Measurements from ENCODE around the gene DIP2C. TPM values are rescaled to one million over a fixed set of nuclear protein-coding genes. Genes with fewer than 3 reads are reported as not detected.
"Not testable (repeated sequence)": the region's sequence is repeated elsewhere in the genome, so short reads cannot be mapped to it uniquely, and the experiment has no call there.

The DIP2C gene
- total RNA-seq, 1 donor from 2014 or later = 10.1 TPM

GRCh38 chr10:451021-451471 lies 238.4 kb downstream of the DIP2C start:
- peaks cover 6% of the 10 kb centered on the region for H4K20me1 ChIP-seq (ENCODE audit: low read depth)
- H3K36me3 Mint-ChIP-seq = peaks cover 9% of the 10 kb centered on the region

DNA sequence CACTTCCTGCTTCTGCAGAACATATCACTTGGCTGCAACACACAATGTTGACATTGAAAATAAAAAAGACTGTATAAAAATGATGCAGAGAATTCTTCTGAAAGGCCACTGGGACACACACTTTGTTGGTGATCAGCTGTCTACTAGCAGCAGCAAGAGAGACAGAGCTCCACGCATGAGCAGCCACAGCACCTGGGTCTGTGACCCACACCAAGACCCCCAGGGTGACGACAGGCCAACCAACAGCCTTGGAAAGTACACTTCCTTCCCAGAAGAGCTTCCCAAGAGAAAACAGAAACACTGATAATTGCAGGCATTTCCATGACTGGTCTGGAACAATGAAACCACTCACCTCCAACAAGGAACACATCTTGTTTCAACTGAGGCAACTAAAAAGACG lies 239.0 kb downstream of the DIP2C start:
- Mint-ChIP-seq H3K27me3 (ENCODE audit: insufficient read depth, low read depth) (peaks cover 2% of the 10 kb centered on the region), H3K27ac (no peak overlapping the region), H3K4me3 (no peak overlapping the region), H3K9me3 (peaks cover 8% of the 10 kb centered on the region), H3K36me3 (peaks cover 9% of the 10 kb centered on the region), H3K4me1 (peaks cover 41% of the 10 kb centered on the region)
- DNase-seq (ENCODE audit: low spot score) = no peak
- TF ChIP-seq EZH2 (IDR thresholded peaks at IDR 0.05) (no peak), EZH2phosphoT487 (IDR thresholded peaks at IDR 0.05) (no peak), CTCF (IDR thresholded peaks at IDR 0.05) (no peak)
- Histone ChIP-seq H3K4me3 (no peak overlapping the region), H3K27ac (no peak overlapping the region), H3K36me3 (no peaks in the 10 kb centered on the region), H3K4me1 (peaks cover 18% of the 10 kb centered on the region), H3K9ac (no peak overlapping the region), H3F3A (ENCODE audit: low read depth) (no peaks in the 10 kb centered on the region), H3K79me2 (ENCODE audit: low read depth) (peaks cover 5% of the 10 kb centered on the region), H4K20me1 (ENCODE audit: low read depth) (peaks cover 6% of the 10 kb centered on the region), H2AFZ (replicated peaks) (no peak overlapping the region), H3K4me2 (no peak overlapping the region), H3K9me3 (ENCODE audit: low read depth) (no peaks in the 10 kb centered on the region), H3K27me3 (no peaks in the 10 kb centered on the region)

More at GRCh38 chr10:451021-451471, 238.4 kb downstream of the DIP2C start:
- H3K4me1 Mint-ChIP-seq = peaks cover 41% of the 10 kb centered on the region
- H3K9ac ChIP-seq = no peak overlapping the region
- H2AFZ ChIP-seq (replicated peaks) = no peak overlapping the region
- H3K4me3 Mint-ChIP-seq = no peak overlapping the region
- peaks cover 8% of the 10 kb centered on the region for H3K9me3 Mint-ChIP-seq
- peaks cover under 1% of the 10 kb centered on the region for H3F3A ChIP-seq (ENCODE audit: low read depth)
- no peak overlapping the region for H3K4me3 ChIP-seq
- H3K27me3 Mint-ChIP-seq (ENCODE audit: insufficient read depth, low read depth) = peaks cover 2% of the 10 kb centered on the region
- no peaks in the 10 kb centered on the region for H3K36me3 ChIP-seq
- no peak for DNase-seq (ENCODE audit: low spot score)
- no peak for TF ChIP-seq CTCF (IDR thresholded peaks at IDR 0.05)
- TF ChIP-seq EZH2phosphoT487 (IDR thresholded peaks at IDR 0.05) = no peak
- no peak for TF ChIP-seq EZH2 (IDR thresholded peaks at IDR 0.05)
- H3K27me3 ChIP-seq = no peaks in the 10 kb centered on the region
- H3K4me2 ChIP-seq = no peak overlapping the region
- H3K27ac Mint-ChIP-seq = no peak overlapping the region
- peaks cover 18% of the 10 kb centered on the region for H3K4me1 ChIP-seq
- H3K9me3 ChIP-seq (ENCODE audit: low read depth) = no peaks in the 10 kb centered on the region
- H3K79me2 ChIP-seq (ENCODE audit: low read depth) = peaks cover 5% of the 10 kb centered on the region
- no peak overlapping the region for H3K27ac ChIP-seq

DNA sequence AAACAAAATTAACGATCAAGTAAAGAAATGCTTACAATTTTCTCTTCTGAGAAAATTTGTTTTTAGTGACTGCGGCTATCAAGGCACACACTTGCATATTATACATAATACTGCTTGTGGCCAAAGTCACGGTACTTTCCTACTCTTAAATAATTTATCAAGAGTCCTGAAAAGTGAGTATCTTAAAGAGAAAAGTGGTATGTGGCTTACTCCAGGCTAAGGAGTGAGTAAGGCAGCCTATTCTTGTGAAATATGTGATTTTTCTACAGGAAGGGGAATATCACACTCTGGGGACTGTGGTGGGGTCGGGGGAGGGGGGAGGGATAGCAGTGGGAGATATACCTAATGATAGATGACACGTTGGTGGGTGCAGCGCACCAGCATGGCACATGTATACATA lies 240.1 kb downstream of the DIP2C start:
- H3K27me3 Mint-ChIP-seq (ENCODE audit: insufficient read depth, low read depth); H3K9me3 ChIP-seq (ENCODE audit: low read depth); H3K27ac ChIP-seq; H4K20me1 ChIP-seq (ENCODE audit: low read depth); H3K36me3 ChIP-seq; H3K27ac Mint-ChIP-seq; H2AFZ ChIP-seq (replicated peaks); H3K4me3 ChIP-seq; H3K4me3 Mint-ChIP-seq; H3K4me2 ChIP-seq; DNase-seq (ENCODE audit: low spot score); H3K9me3 Mint-ChIP-seq; H3K27me3 ChIP-seq; H3F3A ChIP-seq (ENCODE audit: low read depth); H3K9ac ChIP-seq; H3K79me2 ChIP-seq (ENCODE audit: low read depth): not testable (repeated sequence)
- peaks cover 18% of the 10 kb centered on the region for H3K4me1 ChIP-seq
- peaks cover 36% of the 10 kb centered on the region for H3K4me1 Mint-ChIP-seq
- H3K36me3 Mint-ChIP-seq = peaks cover 16% of the 10 kb centered on the region

GRCh38 chr10:443459-443858 lies 246.0 kb downstream of the DIP2C start:
- H3K4me3 Mint-ChIP-seq = no peak overlapping the region
- H3K36me3 Mint-ChIP-seq = peaks cover 31% of the 10 kb centered on the region
- H3K27ac Mint-ChIP-seq = no peak overlapping the region
- H3K27me3 Mint-ChIP-seq (ENCODE audit: insufficient read depth, low read depth) = no peaks in the 10 kb centered on the region
- no peaks in the 10 kb centered on the region for H4K20me1 ChIP-seq (ENCODE audit: low read depth)
- H3K4me1 Mint-ChIP-seq = no peaks in the 10 kb centered on the region
- no peaks in the 10 kb centered on the region for H3K4me1 ChIP-seq
- DNase-seq (ENCODE audit: low spot score) = no peak
- no peak overlapping the region for H3K4me3 ChIP-seq
- no peak overlapping the region for H3K9ac ChIP-seq
- no peaks in the 10 kb centered on the region for H3F3A ChIP-seq (ENCODE audit: low read depth)
- no peak overlapping the region for H3K4me2 ChIP-seq
- H2AFZ ChIP-seq (replicated peaks) = no peak overlapping the region
- H3K9me3 ChIP-seq (ENCODE audit: low read depth) = no peaks in the 10 kb centered on the region
- no peak overlapping the region for H3K27ac ChIP-seq
- TF ChIP-seq EZH2 (IDR thresholded peaks at IDR 0.05) (no peak), CTCF (IDR thresholded peaks at IDR 0.05) (no peak), EZH2phosphoT487 (IDR thresholded peaks at IDR 0.05) (no peak)
- H3K79me2 ChIP-seq (ENCODE audit: low read depth) = no peaks in the 10 kb centered on the region
- H3K27me3 ChIP-seq = no peaks in the 10 kb centered on the region
- H3K36me3 ChIP-seq = no peaks in the 10 kb centered on the region
- H3K9me3 Mint-ChIP-seq = peaks cover 8% of the 10 kb centered on the region

Measured in neural progenitor cell (in vitro differentiated cells).